OCI-LY1 (cell line): ENCODE results near the gene ECD.

Experiments
- H2AFZ ChIP-seq: fragments of 200-600 bp; sonication (generic), shearing (Covaris generic); 2 replicates; pipeline ENCODE4 v1.6.0; 2014; ENCODE audit warnings: antibody characterized with exemption, mild to moderate bottlenecking, low read length
- H3F3A ChIP-seq: fragments of 200-600 bp; sonication (generic), shearing (Covaris generic); 2 replicates; pipeline ENCODE4 v1.6.0; 2014; ENCODE audit warnings: mild to moderate bottlenecking, antibody characterized with exemption, low read length, moderate library complexity; ENCODE audit not compliant: insufficient read depth
- H3K27ac ChIP-seq: fragments of 200-600 bp; sonication (generic); 2 replicates; pipeline ENCODE4 v1.5.1; 2014; ENCODE audit warnings: low read length, mixed run types, mild to moderate bottlenecking, low read depth; ENCODE audit not compliant: poor library complexity, severe bottlenecking
- H3K27me3 ChIP-seq: fragments of 200-600 bp; sonication (generic); 2 replicates; pipeline ENCODE4 v1.6.0; 2014; ENCODE audit warnings: antibody characterized with exemption, mild to moderate bottlenecking, low read length, moderate library complexity; ENCODE audit not compliant: insufficient read depth
- H3K36me3 ChIP-seq: fragments of 200-600 bp; sonication (generic); 2 replicates; pipeline ENCODE4 v1.6.1; 2014; ENCODE audit warnings: mild to moderate bottlenecking, antibody characterized with exemption, low read length, moderate library complexity, mixed read lengths; ENCODE audit not compliant: insufficient read depth
- H3K4me1 ChIP-seq: fragments of 200-600 bp; sonication (generic); 2 replicates; pipeline ENCODE4 v1.5.1; 2014; ENCODE audit warnings: mild to moderate bottlenecking, low read length, moderate library complexity; ENCODE audit not compliant: insufficient read depth, severe bottlenecking
- H3K4me2 ChIP-seq: fragments of 200-600 bp; sonication (generic), shearing (Covaris generic); 2 replicates; pipeline ENCODE4 v1.6.1; 2014; ENCODE audit warnings: low read length
- H3K4me3 ChIP-seq: fragments of 200-600 bp; sonication (generic); 2 replicates; pipeline ENCODE4 v1.5.1; 2014; ENCODE audit warnings: low read length, low read depth, mild to moderate bottlenecking, mixed read lengths; ENCODE audit not compliant: poor library complexity, severe bottlenecking
- H3K79me2 ChIP-seq: fragments of 200-600 bp; shearing (Covaris generic); 2 replicates; pipeline ENCODE4 v1.6.1; 2016; ENCODE audit warnings: mixed run types, low read length, mixed read lengths; ENCODE audit not compliant: insufficient read depth
- H3K9ac ChIP-seq: fragments of 200-600 bp; sonication (generic), shearing (Covaris generic); 2 replicates; pipeline ENCODE4 v1.6.1; 2014; ENCODE audit warnings: mild to moderate bottlenecking, low read length, mixed read lengths
- H3K9me2 ChIP-seq: fragments of 200-600 bp; sonication (generic), shearing (Covaris generic); 2 replicates; pipeline ENCODE4 v1.6.1; 2014; ENCODE audit warnings: low read depth, mild to moderate bottlenecking, low read length, mixed read lengths
- H3K9me3 ChIP-seq: fragments of 200-600 bp; shearing (Covaris generic); 2 replicates; pipeline ENCODE4 v1.6.1; 2014; ENCODE audit warnings: low read length, mixed read lengths
- H4K20me1 ChIP-seq: fragments of 200-600 bp; sonication (generic), shearing (Covaris generic); 2 replicates; pipeline ENCODE4 v1.6.0; 2016; ENCODE audit warnings: mild to moderate bottlenecking, low read length; ENCODE audit not compliant: insufficient read depth
- EZH2 ChIP-seq: fragments of 200-600 bp; sonication (generic), shearing (Covaris generic); IDR thresholded peaks from 2 replicates; pipeline ENCODE4 v1.8.0; 2017; ENCODE audit warnings: borderline replicate concordance, mixed run types, mild to moderate bottlenecking, antibody characterized with exemption, low read length, moderate library complexity, mixed read lengths
- TF ChIP-seq, protein P1 (sequence below): fragments of 200-600 bp; sonication (generic), shearing (Covaris generic); IDR thresholded peaks from 2 replicates; pipeline ENCODE4 v1.5.1; 2017; ENCODE audit warnings: mild to moderate bottlenecking, antibody characterized with exemption, low read length, moderate library complexity, mixed read lengths

ECD gene

DNA sequence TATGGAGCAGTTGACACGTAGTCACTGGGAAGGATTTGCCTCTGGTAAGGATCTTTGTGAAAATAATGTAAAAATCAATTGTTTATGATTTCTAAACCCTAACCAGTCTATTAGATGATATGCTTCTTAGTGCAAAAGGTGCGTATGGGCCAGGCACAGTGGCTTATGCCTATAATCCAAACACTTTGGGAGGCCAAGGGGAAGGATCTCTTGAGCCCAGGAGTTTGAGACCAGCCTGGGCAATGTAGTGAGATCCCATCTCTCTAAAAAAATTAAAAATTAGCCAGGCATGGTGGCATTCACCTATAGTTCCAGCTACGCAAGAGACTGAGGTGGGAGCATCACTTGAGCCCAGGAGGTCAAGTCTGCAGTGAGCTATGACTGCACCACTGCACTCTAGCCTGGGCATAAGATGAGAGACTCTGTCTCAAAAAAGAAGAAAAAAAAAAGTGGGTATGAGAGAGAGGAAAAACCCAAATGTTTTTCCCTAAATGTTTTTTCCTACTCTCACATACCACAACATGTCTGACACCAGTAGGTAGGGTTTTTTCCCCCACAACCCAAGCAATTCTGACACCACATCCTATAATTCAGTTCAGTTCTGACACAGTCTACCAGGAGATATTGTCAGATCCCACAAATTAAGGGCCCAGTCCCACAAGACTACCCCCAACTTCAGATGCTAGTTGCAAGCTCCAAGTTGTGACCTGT, 42.7 kb upstream of the ECD start:
- H3K4me1 ChIP-seq = no peaks in the 10 kb centered on the region
- H3K79me2 ChIP-seq = no peaks in the 10 kb centered on the region

DNA sequence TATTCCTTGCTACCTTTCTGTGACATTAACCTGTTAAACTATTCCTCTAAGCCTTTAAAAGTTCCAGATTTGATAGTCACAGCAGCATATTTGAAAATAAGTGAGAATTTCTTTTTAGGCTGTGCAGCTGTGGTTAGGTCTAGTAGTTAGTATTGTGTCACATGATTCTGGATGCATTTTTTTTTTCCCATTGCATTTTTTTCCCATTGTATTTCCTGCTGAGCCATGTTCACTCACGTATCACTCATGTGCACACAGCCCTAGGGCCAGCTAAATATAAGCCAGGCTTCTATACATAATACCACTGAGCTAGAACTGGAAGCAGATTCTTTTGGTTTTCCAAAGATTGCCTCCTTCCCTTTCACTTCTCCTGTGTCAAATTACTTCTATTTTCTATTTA, 41.9 kb upstream of the ECD start:
- H3K4me2 ChIP-seq = no peak overlapping the region
- no peaks in the 10 kb centered on the region for H3F3A ChIP-seq
- H2AFZ ChIP-seq = no peak overlapping the region
- peaks cover 5% of the 10 kb centered on the region; the same call in 1 of the 2 replicates for H3K9me3 ChIP-seq
- no peak overlapping the region for H3K4me3 ChIP-seq
- H3K36me3 ChIP-seq = no peaks in the 10 kb centered on the region
- TF ChIP-seq, protein P1, sequence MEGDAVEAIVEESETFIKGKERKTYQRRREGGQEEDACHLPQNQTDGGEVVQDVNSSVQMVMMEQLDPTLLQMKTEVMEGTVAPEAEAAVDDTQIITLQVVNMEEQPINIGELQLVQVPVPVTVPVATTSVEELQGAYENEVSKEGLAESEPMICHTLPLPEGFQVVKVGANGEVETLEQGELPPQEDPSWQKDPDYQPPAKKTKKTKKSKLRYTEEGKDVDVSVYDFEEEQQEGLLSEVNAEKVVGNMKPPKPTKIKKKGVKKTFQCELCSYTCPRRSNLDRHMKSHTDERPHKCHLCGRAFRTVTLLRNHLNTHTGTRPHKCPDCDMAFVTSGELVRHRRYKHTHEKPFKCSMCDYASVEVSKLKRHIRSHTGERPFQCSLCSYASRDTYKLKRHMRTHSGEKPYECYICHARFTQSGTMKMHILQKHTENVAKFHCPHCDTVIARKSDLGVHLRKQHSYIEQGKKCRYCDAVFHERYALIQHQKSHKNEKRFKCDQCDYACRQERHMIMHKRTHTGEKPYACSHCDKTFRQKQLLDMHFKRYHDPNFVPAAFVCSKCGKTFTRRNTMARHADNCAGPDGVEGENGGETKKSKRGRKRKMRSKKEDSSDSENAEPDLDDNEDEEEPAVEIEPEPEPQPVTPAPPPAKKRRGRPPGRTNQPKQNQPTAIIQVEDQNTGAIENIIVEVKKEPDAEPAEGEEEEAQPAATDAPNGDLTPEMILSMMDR = no peak
- no peak for TF ChIP-seq EZH2
- no peaks in the 10 kb centered on the region for H3K4me1 ChIP-seq
- no peaks in the 10 kb centered on the region for H4K20me1 ChIP-seq
- no peaks in the 10 kb centered on the region for H3K27me3 ChIP-seq
- H3K9me2 ChIP-seq = no peaks in the 10 kb centered on the region
- H3K27ac ChIP-seq = no peak overlapping the region
- H3K79me2 ChIP-seq = no peaks in the 10 kb centered on the region
- H3K9ac ChIP-seq = no peak overlapping the region

More for the DNA sequence above, 42.7 kb upstream of the ECD start:
- Histone ChIP-seq H3K9ac (no peak overlapping the region), H3K36me3 (no peaks in the 10 kb centered on the region), H2AFZ (no peak overlapping the region), H3K9me3 (peaks cover 5% of the 10 kb centered on the region; the same call in 1 of the 2 replicates), H3F3A (no peaks in the 10 kb centered on the region), H3K4me3 (no peak overlapping the region), H3K27me3 (no peaks in the 10 kb centered on the region), H3K27ac (no peak overlapping the region), H3K4me2 (no peak overlapping the region), H3K9me2 (no peaks in the 10 kb centered on the region), H4K20me1 (no peaks in the 10 kb centered on the region)
- no peak for TF ChIP-seq EZH2
- TF ChIP-seq, protein P1 = no peak

- Histone ChIP-seq H3K4me1 (no peaks in the 10 kb centered on the region), H3K27ac (no peak overlapping the region), H3K27me3 (no peaks in the 10 kb centered on the region), H3K9ac (no peak overlapping the region), H2AFZ (no peak overlapping the region), H3K36me3 (no peaks in the 10 kb centered on the region), H3K9me2 (no peaks in the 10 kb centered on the region), H3K9me3 (peaks cover 5% of the 10 kb centered on the region; the same call in 1 of the 2 replicates), H3K4me2 (no peak overlapping the region), H4K20me1 (no peaks in the 10 kb centered on the region), H3F3A (no peaks in the 10 kb centered on the region), H3K79me2 (no peaks in the 10 kb centered on the region), H3K4me3 (no peak overlapping the region)
- TF ChIP-seq, protein P1 = no peak
- TF ChIP-seq EZH2 = no peak
Observed at GRCh38 chr10:73207883-73208282, 40.1 kb upstream of the ECD start.
